Endothelial cell of umbilical vein (primary cell): ENCODE measurements around the gene RPA1.

Experiments used
- CTCF ChIP-seq, 2 donors: IDR thresholded peaks; 1 replicate in 1 of 2; 2 replicates in 1 of 2; pipeline ENCODE4 v1.5.1; 2011; ENCODE audit warnings: low read length in 2 of 2, mild to moderate bottlenecking in 2 of 2, moderate library complexity in 2 of 2, control low read depth in 1 of 2, inconsistent platforms in 1 of 2, low read depth in 1 of 2; ENCODE audit not compliant: insufficient read depth in 1 of 2; ENCODE audit errors: extremely low read depth in 1 of 2
- EZH2 ChIP-seq: IDR thresholded peaks from 2 replicates; pipeline ENCODE4 v1.6.1; 2012; ENCODE audit warnings: borderline replicate concordance, low read depth, mild to moderate bottlenecking, moderate library complexity, low read length, inconsistent platforms; ENCODE audit not compliant: severe bottlenecking
- FOS ChIP-seq: IDR thresholded peaks from 2 replicates; pipeline ENCODE4 v1.6.1; 2011; ENCODE audit warnings: mild to moderate bottlenecking, low read length, moderate library complexity, borderline replicate concordance; ENCODE audit not compliant: insufficient read depth
- GATA2 ChIP-seq: IDR thresholded peaks from 2 replicates; pipeline ENCODE4 v1.7.0; 2011; ENCODE audit warnings: low read depth, mild to moderate bottlenecking, moderate library complexity, mixed read lengths, low read length; ENCODE audit not compliant: insufficient read length, insufficient read depth
- JUN ChIP-seq: IDR thresholded peaks from 2 replicates; pipeline ENCODE4 v1.6.1; 2011; ENCODE audit warnings: borderline replicate concordance, low read depth; ENCODE audit not compliant: insufficient read length, insufficient read depth
- MYC ChIP-seq: IDR thresholded peaks from one replicate; pipeline ENCODE4 v1.6.1; 2011; ENCODE audit warnings: mild to moderate bottlenecking, low read depth, low read length
- POLR2A ChIP-seq: IDR thresholded peaks from 2 replicates; pipeline ENCODE4 v1.6.1; 2012; ENCODE audit warnings: low read depth, mild to moderate bottlenecking, control low read depth, low read length
- POLR2AphosphoS5 ChIP-seq: IDR thresholded peaks from 2 replicates; pipeline ENCODE4 v1.6.1; 2012; ENCODE audit warnings: low read depth, mild to moderate bottlenecking, control low read depth, low read length, moderate library complexity; ENCODE audit not compliant: insufficient read depth
- TF ChIP-seq, protein P1 (sequence below): IDR thresholded peaks from 2 replicates; pipeline ENCODE4 v1.6.1; 2011; ENCODE audit not compliant: insufficient read depth, insufficient read length

- TF ChIP-seq CTCF (IDR thresholded peaks at IDR 0.05; ENCODE audit: extremely low read depth in 1 of 2, insufficient read depth in 1 of 2, low read depth in 1 of 2, low read length in 2 of 2), result no peak
- TF ChIP-seq EZH2, result no peak
- no peak for TF ChIP-seq POLR2A
- no peak for TF ChIP-seq FOS
- no peak for TF ChIP-seq POLR2AphosphoS5
- no peak for TF ChIP-seq GATA2
- TF ChIP-seq MYC, result no peak
- no peak for TF ChIP-seq JUN
- TF ChIP-seq, protein P1, sequence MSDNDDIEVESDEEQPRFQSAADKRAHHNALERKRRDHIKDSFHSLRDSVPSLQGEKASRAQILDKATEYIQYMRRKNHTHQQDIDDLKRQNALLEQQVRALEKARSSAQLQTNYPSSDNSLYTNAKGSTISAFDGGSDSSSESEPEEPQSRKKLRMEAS, result no peak
Measured at GRCh38 chr17:1871756-1872155, 42.0 kb downstream of the RPA1 start.
